Fibroblast of the aortic adventitia (primary cell): ENCODE measurements around the gene PDAP1. TPM values are rescaled to one million over a fixed set of nuclear protein-coding genes. Genes with fewer than 3 reads are reported as not detected.

Experiments
- DNase-seq: peaks from one replicate; pipeline ENCODE4 v3.0.0-alpha.2; 2010; ENCODE audit warnings: low read depth
- H3K4me3 ChIP-seq: 2 replicates; pipeline ENCODE4 v1.5.1; 2011; ENCODE audit warnings: low read depth, mild to moderate bottlenecking, control low read depth, low read length, moderate library complexity
- CTCF ChIP-seq: IDR thresholded peaks from 2 replicates; pipeline ENCODE4 v1.5.1; 2011; ENCODE audit warnings: mild to moderate bottlenecking, low read length, control low read depth, inconsistent platforms; ENCODE audit not compliant: insufficient read depth
- total RNA-seq: library from RNA; depleted of rRNA; stranded (reverse); fragments of >200 nt; gene quantifications from 2 replicates; pipeline ENCODE4 v1.2.3, GENCODE V29; 2012; ENCODE audit warnings: low replicate concordance

The PDAP1 gene
- total RNA-seq, 1 donor, result 66.9 TPM

GRCh38 chr7:99404977-99405320, 3.4 kb downstream of the PDAP1 start:
- DNase-seq, result no peak
- TF ChIP-seq CTCF, result no peak

GRCh38 chr7:99404235-99404976, 4.0 kb downstream of the PDAP1 start:
- peak; percentile 57 for DNase-seq
- no peak for TF ChIP-seq CTCF
- H3K4me3 ChIP-seq, result no peak overlapping the region

More at GRCh38 chr7:99404977-99405320, 3.4 kb downstream of the PDAP1 start:
- no peak overlapping the region for H3K4me3 ChIP-seq

- no peak for TF ChIP-seq CTCF
- H3K4me3 ChIP-seq, result no peak overlapping the region
- no peak for DNase-seq
Observed at GRCh38 chr7:99403764-99404163, 4.6 kb downstream of the PDAP1 start.

GRCh38 chr7:99402854-99403253, 5.5 kb downstream of the PDAP1 start:
- no peak for TF ChIP-seq CTCF
- DNase-seq, result no peak
- H3K4me3 ChIP-seq, result no peak overlapping the region

- no peak for DNase-seq
- no peak for TF ChIP-seq CTCF
- no peak overlapping the region for H3K4me3 ChIP-seq
Observed at GRCh38 chr7:99399597-99399996, 8.8 kb downstream of the PDAP1 start.

GRCh38 chr7:99398891-99399445, 9.4 kb downstream of the PDAP1 start:
- no peak for TF ChIP-seq CTCF
- H3K4me3 ChIP-seq, result no peak overlapping the region
- no peak for DNase-seq
